SK-N-SH (cell line): Measurements from ENCODE around the gene RPN1. TPM values are rescaled to one million over a fixed set of nuclear protein-coding genes. Genes with fewer than 3 reads are reported as not detected.

Experiments
- CTCF ChIA-PET: fragments of 300-600, 350-600 bp; formaldehyde crosslinking; extraction: SDS; loops from one replicate; lab custom pipeline; 2021; lab: Yijun Ruan, JAX
- POLR2A ChIA-PET: fragments of 350-600 bp; sonication (Branson Sonifier 250); formaldehyde crosslinking; extraction: SDS; loops from one replicate; lab custom pipeline; 2020; ENCODE audit warnings: antibody characterized with exemption, inconsistent platforms; lab: Yijun Ruan, JAX
- DNase-seq: peaks from one replicate; pipeline ENCODE4 v3.0.0; 2012
- H2AFZ ChIP-seq: fragments of 200-600 bp; sonication (generic); 2 replicates; pipeline ENCODE4 v1.8.1; 2016; ENCODE audit warnings: antibody characterized with exemption, mild to moderate bottlenecking, low read depth
- H3F3A ChIP-seq: fragments of 200-600 bp; sonication (generic); replicated peaks from 2 replicates; pipeline ENCODE3; 2016; ENCODE audit warnings: antibody characterized with exemption, mild to moderate bottlenecking; ENCODE audit not compliant: insufficient read depth
- H3K27ac ChIP-seq, 2 experiments: fragments of 200-500 bp in 1 of 2; fragments of 200-600 bp in 1 of 2; sonication (Bioruptor generic) in 1 of 2; sonication (generic), shearing (Covaris generic) in 1 of 2; 2 replicates each; pipeline versions ENCODE4 v1.5.1 to v1.6.1; 2014 to 2016; ENCODE audit warnings: low read depth in 2 of 2, inconsistent platforms in 1 of 2, low read length in 1 of 2, mild to moderate bottlenecking in 1 of 2, mixed read lengths in 1 of 2
- H3K27me3 ChIP-seq: fragments of 200-600 bp; sonication (generic), shearing (Covaris generic); 2 replicates; pipeline ENCODE4 v1.6.1; 2016; ENCODE audit warnings: mixed run types; ENCODE audit not compliant: insufficient read depth
- H3K36me3 ChIP-seq, 2 experiments: fragments of 200-500 bp in 1 of 2; fragments of 200-600 bp in 1 of 2; sonication (Bioruptor generic) in 1 of 2; sonication (generic) in 1 of 2; replicated peaks in 1 of 2; 2 replicates each; pipeline versions ENCODE3 to v1.5.1; 2014 to 2016; ENCODE audit warnings: low read length in 1 of 2, mild to moderate bottlenecking in 1 of 2; ENCODE audit not compliant: insufficient read depth in 2 of 2, control insufficient read depth in 1 of 2
- H3K4me1 ChIP-seq, 2 experiments: fragments of 200-500 bp in 1 of 2; fragments of 200-600 bp in 1 of 2; sonication (Bioruptor generic) in 1 of 2; sonication (generic), shearing (Covaris generic) in 1 of 2; 2 replicates each; pipeline versions ENCODE4 v1.5.1 to v1.6.1; 2014 to 2016; ENCODE audit warnings: low read depth in 1 of 2, low read length in 1 of 2, mixed run types in 1 of 2; ENCODE audit not compliant: insufficient read depth in 2 of 2, control insufficient read depth in 1 of 2
- H3K4me2 ChIP-seq: fragments of 200-600 bp; sonication (generic), shearing (Covaris generic); 2 replicates; pipeline ENCODE4 v1.6.1; 2017; ENCODE audit warnings: mixed run types
- H3K4me3 ChIP-seq, 2 experiments: fragments of 200-500 bp in 1 of 2; fragments of 200-600 bp in 1 of 2; sonication (Bioruptor generic) in 1 of 2; sonication (generic), shearing (Covaris generic) in 1 of 2; 2 replicates each; pipeline versions ENCODE4 v1.5.1 to v1.8.1; 2014 to 2016; ENCODE audit warnings: low read depth in 2 of 2, inconsistent platforms in 1 of 2, low read length in 1 of 2, mild to moderate bottlenecking in 1 of 2, mixed read lengths in 1 of 2, moderate library complexity in 1 of 2
- H3K79me2 ChIP-seq: fragments of 200-600 bp; sonication (generic); 2 replicates; pipeline ENCODE4 v1.8.1; 2017; ENCODE audit warnings: mild to moderate bottlenecking; ENCODE audit not compliant: insufficient read depth
- H3K9ac ChIP-seq: fragments of 200-600 bp; sonication (generic); 2 replicates; pipeline ENCODE4 v1.6.1; 2017; ENCODE audit warnings: mixed run types
- H3K9me2 ChIP-seq: fragments of 200-600 bp; sonication (generic); 2 replicates; pipeline ENCODE4 v1.6.1; 2017; ENCODE audit warnings: mixed run types
- H3K9me3 ChIP-seq: fragments of 200-600 bp; sonication (generic); 2 replicates; pipeline ENCODE4 v1.6.1; 2017; ENCODE audit warnings: mixed run types, mild to moderate bottlenecking, moderate library complexity
- H4K20me1 ChIP-seq: fragments of 200-600 bp; sonication (generic); 2 replicates; pipeline ENCODE4 v1.6.1; 2017; ENCODE audit warnings: mild to moderate bottlenecking, mixed run types; ENCODE audit not compliant: insufficient read depth
- FOSL2 ChIP-seq: IDR thresholded peaks from 2 replicates; pipeline ENCODE4 v1.4.0; 2012; ENCODE audit warnings: low read depth, mild to moderate bottlenecking, moderate library complexity, borderline replicate concordance
- FOXJ3 ChIP-seq: sonication (generic); formaldehyde crosslinking; IDR thresholded peaks from 2 replicates; pipeline ENCODE4 v1.5.1; 2020; ENCODE audit warnings: mild to moderate bottlenecking, missing genetic modification reagents
- FOXM1 ChIP-seq: IDR thresholded peaks from 2 replicates; pipeline ENCODE4 v1.4.0; 2012; ENCODE audit warnings: low read depth, mild to moderate bottlenecking
- MXI1 ChIP-seq: IDR thresholded peaks from 2 replicates; pipeline ENCODE4 v1.6.1; 2012; ENCODE audit warnings: mild to moderate bottlenecking, low read depth, low read length, improper control_type of control experiment
- NFIC ChIP-seq: IDR thresholded peaks from 2 replicates; pipeline ENCODE4 v1.4.0; 2012; ENCODE audit warnings: borderline replicate concordance
- POLR2AphosphoS5 ChIP-seq: IDR thresholded peaks from 2 replicates; pipeline ENCODE4 v1.6.1; 2012; ENCODE audit warnings: low read depth, low read length
- RCOR1 ChIP-seq: fragments of 150-350 bp; IDR thresholded peaks from 2 replicates; pipeline ENCODE4 v1.6.1; 2017; ENCODE audit warnings: antibody characterized with exemption, low read length
- SIN3A ChIP-seq: IDR thresholded peaks from 2 replicates; pipeline ENCODE4 v1.6.1; 2012; ENCODE audit warnings: low read depth, mild to moderate bottlenecking, low read length, moderate library complexity, borderline replicate concordance
- SMC3 ChIP-seq: IDR thresholded peaks from 2 replicates; pipeline ENCODE4 v1.6.1; 2012; ENCODE audit warnings: low read depth, low read length, improper control_type of control experiment
- TAF1 ChIP-seq: IDR thresholded peaks from 2 replicates; pipeline ENCODE4 v1.6.1; 2012; ENCODE audit warnings: low read depth, mild to moderate bottlenecking, low read length, moderate library complexity, borderline replicate concordance
- TEAD4 ChIP-seq: IDR thresholded peaks from 2 replicates; pipeline ENCODE4 v1.4.0; 2012; ENCODE audit warnings: mild to moderate bottlenecking, borderline replicate concordance; ENCODE audit not compliant: insufficient read depth
- YY1 ChIP-seq: IDR thresholded peaks from 2 replicates; pipeline ENCODE4 v1.4.0; 2012; ENCODE audit warnings: low read depth, mild to moderate bottlenecking
- WGBS: methylation state at CpG from one replicate; pipeline ENCODE4 v1.1.6; 2017; ENCODE audit warnings: low lambda C conversion rate; 5-methylcytosine and 5-hydroxymethylcytosine counted together
- polyA plus RNA-seq, 3 experiments: library from polyadenylated mRNA; depleted of rRNA; stranded (reverse); fragments of >200 nt; gene quantifications; 2 replicates each; pipeline ENCODE4 v1.2.3, GENCODE V29; 2012
- TF ChIP-seq, protein P1 (sequence below): fragments of 150-350 bp; IDR thresholded peaks from 2 replicates; pipeline ENCODE4 v1.6.1; 2016; ENCODE audit warnings: mild to moderate bottlenecking, low read depth, low read length
- TF ChIP-seq, protein P2 (sequence below): IDR thresholded peaks from 2 replicates; pipeline ENCODE4 v1.6.1; 2012; ENCODE audit warnings: mild to moderate bottlenecking, low read depth, low read length, moderate library complexity
- TF ChIP-seq, protein P3 (sequence below): IDR thresholded peaks from 2 replicates; pipeline ENCODE4 v1.4.0; 2012; ENCODE audit warnings: low read depth
- TF ChIP-seq, protein P4 (sequence below): fragments of 150-350 bp; IDR thresholded peaks from 2 replicates; pipeline ENCODE4 v1.6.1; 2017; ENCODE audit warnings: antibody characterized with exemption, low read length, low read depth, borderline replicate concordance

RPN1 gene
- polyA plus RNA-seq, 1 of the 3 experiments (the other 2 are of a cell fraction) = 162 TPM

DNA sequence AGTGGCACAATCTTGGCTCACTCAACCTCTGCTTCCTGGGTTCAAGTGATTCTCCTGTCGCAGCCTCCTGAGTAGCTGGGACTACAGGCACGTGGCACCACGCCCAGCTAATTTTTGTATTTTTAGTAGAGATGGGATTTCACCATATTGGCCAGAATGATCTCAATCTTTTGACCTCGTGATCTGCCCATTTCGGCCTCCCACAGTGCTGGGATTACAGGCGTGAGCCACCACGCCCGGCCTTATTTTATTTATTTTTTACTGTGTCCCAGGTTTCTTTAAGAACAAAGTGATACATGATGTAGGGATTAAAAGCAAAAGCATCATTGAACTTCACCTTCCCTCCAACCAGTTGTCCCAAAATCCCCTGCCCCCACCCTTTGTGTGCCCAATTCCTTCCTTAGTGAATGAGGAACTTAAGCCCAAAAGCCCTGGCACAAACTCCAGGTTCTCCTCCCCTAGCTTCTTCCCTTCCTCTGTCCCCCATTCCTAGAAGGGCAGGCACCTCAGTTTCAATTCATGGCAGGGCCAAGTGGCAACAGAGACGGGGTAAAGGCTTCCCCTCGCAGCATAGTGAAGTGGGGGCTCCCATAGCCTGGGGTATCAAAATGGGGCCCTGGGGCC is 23.7 kb upstream of the RPN1 start:
- CTCF ChIA-PET = interaction anchor here (1.2 to 1.3 kb wide), 2 partner anchors 57 to 177 kb away, joined by 3 read pairs; no protein-coding TSS in a partner anchor
- H3K4me2 ChIP-seq = no peak overlapping the region
- H3K9me2 ChIP-seq = no peaks in the 10 kb centered on the region
- H3K9ac ChIP-seq = no peak overlapping the region
- POLR2A ChIA-PET = no interaction called here
- no peaks in the 10 kb centered on the region for H3K4me1 ChIP-seq
- H3K4me3 ChIP-seq = no peak overlapping the region
- H2AFZ ChIP-seq = no peak overlapping the region
- TF ChIP-seq FOXJ3 (CRISPR knock-in tag) = no peak
- TF ChIP-seq NFIC = no peak
- no peak for TF ChIP-seq YY1
- no peaks in the 10 kb centered on the region for H3K9me3 ChIP-seq
- no peaks in the 10 kb centered on the region for H3K79me2 ChIP-seq
- no peak for DNase-seq
- no peaks in the 10 kb centered on the region for H4K20me1 ChIP-seq
- no peak overlapping the region for H3K27ac ChIP-seq
- WGBS = 91% methylated on average over 9 of the region's 10 CpGs
- H3K27me3 ChIP-seq = no peaks in the 10 kb centered on the region
- H3F3A ChIP-seq = no peaks in the 10 kb centered on the region
- no peaks in the 10 kb centered on the region for H3K36me3 ChIP-seq

DNA sequence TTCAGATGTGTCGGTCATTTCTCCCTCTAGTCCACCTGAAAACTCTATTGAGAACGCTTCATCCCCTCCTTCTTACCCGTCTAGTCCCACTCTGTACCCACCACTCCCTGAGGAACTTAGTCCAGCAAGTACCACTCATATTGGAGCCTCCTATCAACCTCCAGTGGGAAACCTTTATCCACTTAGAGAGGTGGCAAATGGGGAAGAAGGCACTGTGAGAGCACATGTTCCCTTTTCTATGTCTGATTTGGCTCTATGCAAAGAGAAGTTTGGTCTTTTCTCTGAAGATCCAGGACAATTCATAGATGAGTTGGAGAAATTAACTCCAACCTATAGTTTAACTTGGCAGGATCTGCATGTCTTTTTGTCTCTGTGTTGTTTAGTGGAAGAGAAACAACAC is 17.0 kb upstream of the RPN1 start:
- WGBS = 92% methylated on average over 3 of the region's 3 CpGs
- no peaks in the 10 kb centered on the region for H3K9me2 ChIP-seq
- POLR2A ChIA-PET = no interaction called here

More for the DNA sequence above, 17.0 kb upstream of the RPN1 start:
- Histone ChIP-seq H3K79me2 (no peaks in the 10 kb centered on the region), H3K9me3 (no peaks in the 10 kb centered on the region), H3K4me1 (no peaks in the 10 kb centered on the region), H2AFZ (no peak overlapping the region), H3K9ac (no peak overlapping the region), H4K20me1 (no peaks in the 10 kb centered on the region), H3K36me3 (no peaks in the 10 kb centered on the region), H3K27ac (no peak overlapping the region), H3F3A (no peaks in the 10 kb centered on the region), H3K4me3 (no peak overlapping the region), H3K4me2 (no peak overlapping the region), H3K27me3 (no peaks in the 10 kb centered on the region)
- CTCF ChIA-PET = interaction anchor here (1.1 to 1.6 kb wide), 2 partner anchors 13 to 127 kb away, joined by 3 to 9 read pairs; no protein-coding TSS in a partner anchor
- no peak for DNase-seq
- TF ChIP-seq FOXJ3 (CRISPR knock-in tag) = no peak
- no peak for TF ChIP-seq POLR2AphosphoS5
- TF ChIP-seq RCOR1 = no peak
- TF ChIP-seq, protein P1, sequence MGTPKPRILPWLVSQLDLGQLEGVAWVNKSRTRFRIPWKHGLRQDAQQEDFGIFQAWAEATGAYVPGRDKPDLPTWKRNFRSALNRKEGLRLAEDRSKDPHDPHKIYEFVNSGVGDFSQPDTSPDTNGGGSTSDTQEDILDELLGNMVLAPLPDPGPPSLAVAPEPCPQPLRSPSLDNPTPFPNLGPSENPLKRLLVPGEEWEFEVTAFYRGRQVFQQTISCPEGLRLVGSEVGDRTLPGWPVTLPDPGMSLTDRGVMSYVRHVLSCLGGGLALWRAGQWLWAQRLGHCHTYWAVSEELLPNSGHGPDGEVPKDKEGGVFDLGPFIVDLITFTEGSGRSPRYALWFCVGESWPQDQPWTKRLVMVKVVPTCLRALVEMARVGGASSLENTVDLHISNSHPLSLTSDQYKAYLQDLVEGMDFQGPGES = no peak
- no peak for TF ChIP-seq FOXM1
- TF ChIP-seq SIN3A = no peak
- TF ChIP-seq FOSL2 = no peak
- TF ChIP-seq TAF1 = no peak
- TF ChIP-seq, protein P2, sequence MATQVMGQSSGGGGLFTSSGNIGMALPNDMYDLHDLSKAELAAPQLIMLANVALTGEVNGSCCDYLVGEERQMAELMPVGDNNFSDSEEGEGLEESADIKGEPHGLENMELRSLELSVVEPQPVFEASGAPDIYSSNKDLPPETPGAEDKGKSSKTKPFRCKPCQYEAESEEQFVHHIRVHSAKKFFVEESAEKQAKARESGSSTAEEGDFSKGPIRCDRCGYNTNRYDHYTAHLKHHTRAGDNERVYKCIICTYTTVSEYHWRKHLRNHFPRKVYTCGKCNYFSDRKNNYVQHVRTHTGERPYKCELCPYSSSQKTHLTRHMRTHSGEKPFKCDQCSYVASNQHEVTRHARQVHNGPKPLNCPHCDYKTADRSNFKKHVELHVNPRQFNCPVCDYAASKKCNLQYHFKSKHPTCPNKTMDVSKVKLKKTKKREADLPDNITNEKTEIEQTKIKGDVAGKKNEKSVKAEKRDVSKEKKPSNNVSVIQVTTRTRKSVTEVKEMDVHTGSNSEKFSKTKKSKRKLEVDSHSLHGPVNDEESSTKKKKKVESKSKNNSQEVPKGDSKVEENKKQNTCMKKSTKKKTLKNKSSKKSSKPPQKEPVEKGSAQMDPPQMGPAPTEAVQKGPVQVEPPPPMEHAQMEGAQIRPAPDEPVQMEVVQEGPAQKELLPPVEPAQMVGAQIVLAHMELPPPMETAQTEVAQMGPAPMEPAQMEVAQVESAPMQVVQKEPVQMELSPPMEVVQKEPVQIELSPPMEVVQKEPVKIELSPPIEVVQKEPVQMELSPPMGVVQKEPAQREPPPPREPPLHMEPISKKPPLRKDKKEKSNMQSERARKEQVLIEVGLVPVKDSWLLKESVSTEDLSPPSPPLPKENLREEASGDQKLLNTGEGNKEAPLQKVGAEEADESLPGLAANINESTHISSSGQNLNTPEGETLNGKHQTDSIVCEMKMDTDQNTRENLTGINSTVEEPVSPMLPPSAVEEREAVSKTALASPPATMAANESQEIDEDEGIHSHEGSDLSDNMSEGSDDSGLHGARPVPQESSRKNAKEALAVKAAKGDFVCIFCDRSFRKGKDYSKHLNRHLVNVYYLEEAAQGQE = no peak
- TF ChIP-seq, protein P3, sequence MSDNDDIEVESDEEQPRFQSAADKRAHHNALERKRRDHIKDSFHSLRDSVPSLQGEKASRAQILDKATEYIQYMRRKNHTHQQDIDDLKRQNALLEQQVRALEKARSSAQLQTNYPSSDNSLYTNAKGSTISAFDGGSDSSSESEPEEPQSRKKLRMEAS = no peak
- TF ChIP-seq MXI1 = no peak
- TF ChIP-seq, protein P4, sequence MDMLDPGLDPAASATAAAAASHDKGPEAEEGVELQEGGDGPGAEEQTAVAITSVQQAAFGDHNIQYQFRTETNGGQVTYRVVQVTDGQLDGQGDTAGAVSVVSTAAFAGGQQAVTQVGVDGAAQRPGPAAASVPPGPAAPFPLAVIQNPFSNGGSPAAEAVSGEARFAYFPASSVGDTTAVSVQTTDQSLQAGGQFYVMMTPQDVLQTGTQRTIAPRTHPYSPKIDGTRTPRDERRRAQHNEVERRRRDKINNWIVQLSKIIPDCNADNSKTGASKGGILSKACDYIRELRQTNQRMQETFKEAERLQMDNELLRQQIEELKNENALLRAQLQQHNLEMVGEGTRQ = no peak
- no peak for TF ChIP-seq TEAD4
- no peak for TF ChIP-seq SMC3
